SIG-M5 (cell line): ENCODE measurements around the gene CD302.
"Not testable (repeated sequence)": the region's sequence is repeated elsewhere in the genome, so short reads cannot be mapped to it uniquely, and the experiment has no call there.

ENCODE experiments used
- DNase-seq: peaks from one replicate; lab custom pipeline; 2025; lab: John Stamatoyannopoulos, UW

The CD302 gene

DNA sequence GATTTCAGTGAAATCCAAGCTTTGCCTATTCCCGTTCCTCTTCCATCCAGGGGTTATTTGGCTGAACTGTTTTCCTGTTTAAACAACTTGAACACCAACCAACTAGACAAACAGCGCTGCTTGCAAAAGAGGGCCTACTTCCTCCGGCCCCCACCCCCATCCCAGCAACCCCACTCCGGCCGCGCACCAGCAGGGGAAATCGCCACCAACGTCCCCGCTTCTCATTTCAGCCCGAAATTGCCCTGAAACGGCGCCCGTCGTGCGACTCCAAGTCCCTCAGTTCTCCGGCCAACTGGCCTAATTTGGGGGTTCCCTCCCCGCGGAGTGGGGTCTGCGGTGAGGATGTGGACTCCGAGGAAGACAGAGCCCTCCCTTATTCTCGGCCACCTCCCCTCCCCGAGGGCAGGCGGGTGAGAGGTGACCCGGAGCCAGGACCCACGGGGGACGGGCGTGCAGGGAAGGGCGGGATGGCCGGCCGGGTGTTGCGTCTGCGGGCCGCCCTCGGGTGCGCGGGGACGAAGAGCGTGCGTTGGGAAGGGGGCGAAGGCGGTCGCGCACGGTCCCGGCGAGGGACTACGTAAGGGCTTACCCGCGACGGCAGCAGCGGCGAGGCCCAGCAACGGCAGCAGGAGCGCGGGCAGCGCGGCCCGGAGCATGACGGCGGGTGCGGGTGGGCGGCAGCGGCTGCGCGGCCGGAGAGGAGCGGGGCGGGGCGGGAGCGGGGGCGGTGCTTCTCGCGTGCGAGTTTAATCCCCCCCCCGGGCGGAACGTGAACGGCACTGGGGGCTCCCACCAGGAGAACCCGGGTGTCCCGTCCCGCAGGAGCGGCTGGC lies at the start of gene CD302:
TSS of gene CD302 (minus strand) at position 666 of the 833 bp plus-strand sequence. CDS start at position 656, 10 bp downstream.
- DNase-seq, result no peak

DNA sequence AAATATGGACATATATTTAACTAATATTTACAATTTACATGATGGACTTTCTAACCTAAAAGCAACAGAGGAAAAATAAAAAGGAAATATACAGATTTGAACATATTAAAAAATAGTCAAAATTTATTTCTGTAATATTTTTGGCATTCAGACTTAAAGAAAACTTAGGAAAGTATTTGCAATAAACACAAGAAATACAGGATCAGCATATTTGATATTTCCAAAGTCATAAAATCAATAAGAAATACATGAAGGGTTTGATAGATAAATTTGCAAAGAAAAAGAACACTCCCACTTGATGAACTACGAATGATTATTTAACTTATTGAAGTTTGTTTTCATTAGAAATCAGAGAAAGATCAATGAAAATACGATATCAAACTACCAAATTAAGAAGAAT lies 48.6 kb upstream of the CD302 start:
- DNase-seq, result no peak

- DNase-seq, result no peak
Measured at GRCh38 chr2:159840616-159841015, 42.6 kb upstream of the CD302 start.

DNA sequence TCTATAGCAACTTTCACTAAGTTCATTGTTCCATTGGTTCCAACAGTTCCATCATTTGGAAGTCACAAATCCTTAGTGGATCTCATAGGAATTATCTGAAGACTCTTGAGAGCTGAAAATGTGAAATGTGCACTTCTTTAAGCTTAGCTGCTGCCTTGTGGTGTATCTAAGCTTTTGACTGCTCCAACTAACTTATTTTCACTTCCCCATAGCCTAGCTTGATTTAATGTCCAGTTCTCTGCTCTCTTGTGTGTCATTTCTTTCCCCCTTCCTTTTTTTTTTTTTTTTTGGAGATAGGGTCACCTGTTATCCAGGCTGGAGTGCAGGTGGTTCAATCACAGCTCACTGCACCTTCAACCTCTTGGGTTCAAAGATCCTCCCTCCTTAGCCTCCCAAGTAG lies 34.9 kb upstream of the CD302 start:
- DNase-seq, result peak; percentile 7

GRCh38 chr2:159832026-159832425 lies 34.0 kb upstream of the CD302 start:
- DNase-seq, result no peak

DNA sequence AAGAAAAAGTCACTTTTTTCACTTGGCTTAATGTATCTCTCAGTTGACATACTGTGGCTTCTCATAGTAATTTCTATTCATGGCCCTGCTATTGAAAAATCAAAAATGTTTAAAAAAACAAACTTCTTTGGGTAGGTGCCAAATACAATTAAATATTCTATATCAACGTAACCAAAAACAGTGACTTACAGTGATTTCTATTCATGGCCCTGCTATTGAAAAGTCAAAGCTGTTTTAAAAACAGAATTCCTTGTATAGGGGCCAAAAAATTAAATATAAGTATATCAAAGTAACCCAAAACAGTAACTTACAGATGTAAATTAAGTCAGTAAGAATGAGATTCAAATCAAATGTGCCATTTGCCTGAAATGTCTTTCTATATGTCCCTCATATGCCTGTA lies 31.4 kb upstream of the CD302 start:
- DNase-seq, result no peak

- DNase-seq, result no peak
Measured at GRCh38 chr2:159828738-159829137, 30.7 kb upstream of the CD302 start.

DNA sequence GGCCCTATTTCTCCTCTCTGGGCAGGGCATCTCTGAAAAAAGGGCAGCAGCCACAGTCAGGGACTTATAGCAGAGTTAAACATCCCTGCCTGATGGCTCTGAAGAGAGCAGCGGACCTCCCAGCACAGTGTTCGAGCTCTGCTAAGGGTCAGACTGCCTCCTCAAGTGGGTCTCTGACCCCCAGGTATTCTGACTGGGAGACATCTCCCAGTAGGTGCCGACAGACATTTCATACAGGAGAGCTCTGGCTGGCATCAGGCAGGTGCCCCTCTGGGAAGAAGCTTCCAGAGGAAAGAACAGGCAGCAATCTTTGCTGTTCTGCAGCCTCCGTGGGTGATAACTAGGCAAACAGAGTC lies 24.4 kb upstream of the CD302 start:
- not testable (repeated sequence) for DNase-seq

DNA sequence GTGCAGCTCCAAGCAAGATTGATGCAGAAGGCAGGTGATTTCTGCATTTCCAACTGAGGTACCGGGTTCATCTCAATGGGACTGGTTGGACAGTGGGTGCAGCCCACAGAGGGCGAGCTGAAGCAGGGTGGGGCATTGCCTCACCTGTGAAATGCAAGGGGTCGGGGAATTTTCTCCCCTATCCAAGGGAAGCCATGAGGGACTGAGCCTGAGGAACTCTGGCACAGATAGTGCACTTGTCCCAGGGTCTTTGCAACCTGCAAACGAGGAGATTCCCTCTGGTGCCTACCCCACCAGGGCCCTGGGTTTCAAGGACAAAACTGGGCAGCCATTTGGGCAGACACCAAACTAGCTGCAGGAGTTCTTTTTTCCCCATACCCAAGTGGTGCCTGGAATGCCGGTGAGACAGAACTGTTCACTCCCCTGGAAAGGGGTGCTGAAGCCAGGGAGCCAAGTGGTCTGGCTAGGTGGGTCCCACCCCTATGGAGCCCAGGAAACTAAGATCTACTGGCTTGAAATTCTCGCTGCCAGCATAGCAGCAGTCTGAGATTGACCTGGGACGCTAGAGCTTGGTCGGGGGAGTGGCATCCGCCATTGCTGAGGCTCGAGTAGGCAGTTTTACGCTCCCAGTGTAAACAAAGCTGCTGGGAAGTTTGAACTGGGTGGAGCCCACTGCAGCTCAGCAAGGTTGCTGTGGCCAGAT lies 23.9 kb upstream of the CD302 start:
- DNase-seq, result not testable (repeated sequence)

DNA sequence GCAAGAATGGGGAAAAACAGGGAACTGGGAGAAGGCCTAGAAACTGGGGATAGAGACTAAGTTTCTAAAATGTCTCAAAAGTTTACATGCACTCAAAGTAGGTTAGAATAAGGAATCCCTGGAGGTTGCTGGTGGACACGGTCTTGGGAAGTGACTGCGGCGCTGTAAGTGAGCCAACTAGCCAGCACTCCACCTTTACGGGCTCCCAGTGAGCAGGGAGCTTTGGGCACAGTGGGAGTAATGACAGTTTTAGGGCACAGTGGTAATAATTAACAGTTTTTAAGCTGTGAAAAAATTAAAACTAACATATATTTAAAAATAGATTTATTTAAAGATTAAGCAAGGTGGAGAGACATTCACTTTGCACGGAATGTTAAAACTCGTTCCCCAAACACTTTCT lies 20.9 kb upstream of the CD302 start:
- DNase-seq, result no peak

- peak; percentile 20 for DNase-seq
Measured at GRCh38 chr2:159817283-159817682, 19.3 kb upstream of the CD302 start.

DNA sequence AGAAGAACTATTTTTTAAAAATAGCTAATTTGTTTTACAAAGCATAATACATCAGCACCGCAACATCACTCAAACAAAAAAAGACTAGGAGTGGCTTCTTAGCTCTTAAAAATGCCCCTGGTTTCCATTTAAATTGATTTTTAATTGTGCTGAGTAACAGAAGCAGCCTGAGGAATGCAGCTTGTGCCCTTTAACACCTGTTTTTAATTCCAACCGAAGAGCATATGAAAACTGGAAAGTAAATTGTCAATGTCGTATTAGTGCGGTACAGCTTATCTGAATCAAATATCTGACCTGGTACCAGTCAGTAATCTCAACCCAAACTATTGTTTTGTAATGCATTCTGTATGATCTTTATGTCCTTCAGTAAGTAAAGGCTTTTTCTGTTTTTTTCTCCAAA lies 13.2 kb upstream of the CD302 start:
- no peak for DNase-seq

GRCh38 chr2:159808032-159808425 lies 10.0 kb upstream of the CD302 start:
- DNase-seq, result no peak

- no peak for DNase-seq
Measured at GRCh38 chr2:159807183-159808031, 9.4 kb upstream of the CD302 start.

DNA sequence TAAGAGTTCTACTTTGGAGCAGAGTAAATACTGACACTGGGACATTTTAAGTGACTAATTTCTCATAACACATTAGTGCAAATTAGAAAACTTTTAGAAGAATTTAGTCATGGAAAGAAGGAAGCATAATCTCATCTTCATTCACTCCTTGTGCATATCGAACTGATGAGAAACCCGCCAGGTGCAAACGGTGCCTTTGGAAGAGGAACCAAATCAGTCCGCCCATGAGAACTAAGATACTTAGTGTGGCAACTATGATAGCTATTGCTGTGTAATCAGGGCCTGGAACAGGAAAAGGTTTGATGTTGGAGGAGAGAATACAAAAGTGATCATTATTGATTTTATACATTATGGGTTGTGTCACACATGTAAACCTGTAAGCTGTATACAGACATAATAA lies 6.9 kb upstream of the CD302 start:
- no peak for DNase-seq

- no peak for DNase-seq
Measured at GRCh38 chr2:159803235-159803962, 5.4 kb upstream of the CD302 start.

- no peak for DNase-seq
Measured at GRCh38 chr2:159802673-159803072, 4.7 kb upstream of the CD302 start.

- DNase-seq, result no peak
Measured at GRCh38 chr2:159799833-159800232, 1.8 kb upstream of the CD302 start.

DNA sequence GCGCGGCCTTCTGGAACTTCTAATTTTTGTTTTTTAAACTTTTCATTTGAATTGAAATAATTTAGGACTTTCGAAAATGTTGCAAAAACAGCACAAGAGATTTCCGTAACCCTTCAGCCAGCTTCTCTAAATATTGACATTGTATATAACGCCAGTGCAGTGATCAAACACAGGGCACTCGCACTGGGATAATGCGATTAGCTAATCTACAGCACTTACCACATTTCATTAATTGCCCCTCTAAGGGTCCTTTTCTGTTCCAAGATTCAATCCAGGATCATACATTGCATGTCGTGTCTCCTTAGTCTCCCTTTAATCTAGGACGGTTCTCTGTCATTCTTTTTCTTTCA lies 343 bp upstream of the CD302 start:
- DNase-seq, result no peak

DNA sequence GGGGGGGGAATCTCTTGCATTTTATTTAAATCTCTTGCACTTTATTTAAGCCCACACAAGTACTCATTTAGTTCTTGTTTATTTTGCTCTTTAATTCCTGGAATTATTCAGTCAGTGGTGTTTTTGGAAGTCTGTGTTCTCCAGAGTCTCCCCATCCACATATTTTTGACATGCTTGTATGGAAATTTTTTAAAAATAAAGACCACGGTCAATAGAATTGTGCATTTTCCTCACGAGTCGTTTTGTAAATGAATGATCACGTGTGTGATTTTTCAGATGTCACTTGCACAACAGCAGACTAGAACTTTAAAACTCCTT lies 824 bp downstream of the CD302 start:
- no peak for DNase-seq

DNA sequence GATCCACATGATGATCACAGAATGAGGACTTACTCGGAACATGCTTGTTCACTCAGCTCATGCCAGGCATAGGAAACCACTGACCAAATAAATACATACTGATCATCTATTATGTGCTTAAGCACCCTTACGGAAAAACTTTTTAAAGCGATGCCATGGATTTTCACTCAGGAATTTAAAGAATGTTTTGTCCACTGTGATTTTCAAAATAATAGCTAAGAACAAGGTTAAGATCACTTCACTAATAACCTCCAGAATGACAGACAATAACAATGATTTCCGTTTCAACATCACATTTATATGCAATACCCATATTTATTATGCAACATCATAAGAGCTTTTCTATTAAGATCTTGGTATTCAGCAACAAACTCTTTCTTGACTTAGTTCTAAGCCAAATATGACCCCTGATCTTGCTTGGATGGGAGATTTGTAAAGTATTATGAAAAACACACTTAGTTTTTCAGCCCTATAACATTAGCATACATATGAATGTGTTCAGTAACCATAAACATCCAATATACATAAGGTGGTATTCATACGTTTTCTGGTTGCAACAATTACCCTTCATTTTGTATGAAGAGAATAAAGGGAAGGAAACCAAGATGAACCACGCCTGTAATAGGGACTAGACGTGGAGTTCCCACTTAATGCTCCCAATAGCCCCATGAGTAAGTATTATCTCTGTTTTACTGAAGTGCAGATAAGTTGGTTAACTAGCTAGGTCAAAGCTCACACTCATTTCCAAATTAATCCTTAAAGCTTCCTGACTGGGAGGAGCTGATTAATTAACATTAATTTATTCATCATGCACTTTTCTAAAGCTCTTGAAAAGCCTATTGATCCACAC lies 1.9 kb downstream of the CD302 start:
- DNase-seq, result no peak
